MM.1S (cell line): ENCODE data around the gene AFG3L2.

Source experiments
- CTCF ChIP-seq: fragments of 300-600 bp; sonication (generic); IDR thresholded peaks from 2 replicates; pipeline ENCODE4 v1.5.1; 2016; ENCODE audit warnings: antibody characterized with exemption, low read length, mixed read lengths
- EZH2 ChIP-seq: fragments of 300-600 bp; sonication (generic); optimal IDR thresholded peaks from 2 replicates; pipeline ENCODE3; 2017; ENCODE audit warnings: low read depth, mild to moderate bottlenecking, antibody characterized with exemption, low read length, mixed read lengths
- EZH2phosphoT487 ChIP-seq: fragments of 300-600 bp; sonication (generic); IDR thresholded peaks from 2 replicates; pipeline ENCODE4 v1.6.1; 2018; ENCODE audit warnings: antibody characterized with exemption, low read length

GRCh38 chr18:12291690-12292089 is 85.3 kb downstream of the AFG3L2 start:
- TF ChIP-seq CTCF (no peak), EZH2 (no peak), EZH2phosphoT487 (no peak)
